Kidney glomerular epithelial cell (primary cell): Measurements from ENCODE around the gene WFDC10B.
A peak's percentile ranks its signal among the peaks of the same experiment; 100 is the strongest.
"Not testable (repeated sequence)": the region's sequence is repeated elsewhere in the genome, so short reads cannot be mapped to it uniquely, and the experiment has no call there.

Experiments
- DNase-seq: peaks from one replicate; lab custom pipeline; 2025; lab: John Stamatoyannopoulos, UW

WFDC10B gene

GRCh38 chr20:45704969-45705637 is at the start of gene WFDC10B:
WFDC10B (minus strand) TSS chr20:45705019; CDS start chr20:45685992, 19,027 bp downstream.
- DNase-seq, result no peak

- DNase-seq, result no peak
These were observed 47.9 kb upstream of the WFDC10B start for GRCh38 chr20:45752746-45753145.

GRCh38 chr20:45751721-45752120 is 46.9 kb upstream of the WFDC10B start:
- no peak for DNase-seq

GRCh38 chr20:45745015-45745414 is 40.2 kb upstream of the WFDC10B start:
- no peak for DNase-seq

- DNase-seq, result no peak
These were observed 37.8 kb upstream of the WFDC10B start for GRCh38 chr20:45742596-45742995.

- DNase-seq, result no peak
These were observed 31.2 kb upstream of the WFDC10B start for GRCh38 chr20:45735988-45736387.

GRCh38 chr20:45735552-45735951 is 30.7 kb upstream of the WFDC10B start:
- DNase-seq, result no peak

GRCh38 chr20:45732199-45732598 is 27.4 kb upstream of the WFDC10B start:
- DNase-seq, result no peak

GRCh38 chr20:45727044-45727443 is 22.2 kb upstream of the WFDC10B start:
- no peak for DNase-seq

GRCh38 chr20:45725134-45725533 is 20.3 kb upstream of the WFDC10B start:
- DNase-seq, result peak; percentile 43

GRCh38 chr20:45722047-45722446 is 17.2 kb upstream of the WFDC10B start, which contains the start of gene SPINT4:
SPINT4 (plus strand) TSS chr20:45722347; CDS start chr20:45722368, 21 bp downstream.
- no peak for DNase-seq

- DNase-seq, result not testable (repeated sequence)
These were observed 11.4 kb upstream of the WFDC10B start for GRCh38 chr20:45716141-45716688.

- DNase-seq, result no peak
These were observed 2.9 kb downstream of the WFDC10B start, which contains the start of gene WFDC13 for GRCh38 chr20:45701873-45702272. WFDC13 (plus strand) TSS chr20:45702038; CDS start chr20:45702124, 86 bp downstream.

- DNase-seq, result no peak
These were observed 3.7 kb downstream of the WFDC10B start for GRCh38 chr20:45701104-45701503.

GRCh38 chr20:45695496-45695895 is 9.3 kb downstream of the WFDC10B start:
- DNase-seq, result no peak

GRCh38 chr20:45693346-45693745 is 11.5 kb downstream of the WFDC10B start:
- DNase-seq, result not testable (repeated sequence)

GRCh38 chr20:45685896-45686295 is 18.9 kb downstream of the WFDC10B start:
- peak; percentile 0 for DNase-seq

- no peak for DNase-seq
These were observed 25.2 kb downstream of the WFDC10B start for GRCh38 chr20:45679650-45680049.

- no peak for DNase-seq
These were observed 32.1 kb downstream of the WFDC10B start for GRCh38 chr20:45672765-45673164.

- no peak for DNase-seq
These were observed 34.7 kb downstream of the WFDC10B start, which contains the start of gene WFDC11 for GRCh38 chr20:45670139-45670538. WFDC11 (minus strand) TSS chr20:45670239; CDS start chr20:45650600, 19,639 bp downstream.

GRCh38 chr20:45657038-45657437 is 47.8 kb downstream of the WFDC10B start:
- DNase-seq, result not testable (repeated sequence)

- DNase-seq, result not testable (repeated sequence)
These were observed 53.1 kb downstream of the WFDC10B start for GRCh38 chr20:45651726-45652125.

- no peak for DNase-seq
These were observed 55.4 kb downstream of the WFDC10B start for GRCh38 chr20:45649312-45649863.
